ENCODE measurements around the gene MTERF1. TPM values are rescaled to one million over a fixed set of nuclear protein-coding genes. Genes with fewer than 3 reads are reported as not detected.
A peak's percentile ranks its signal among the peaks of the same experiment; 100 is the strongest.

The MTERF1 gene
- total and polyA plus RNA-seq, 9 of the 15 experiments (the other 6 are each of a cell fraction or from before 2014, with no cell fraction given): 15.7 to 49.2 (median 29.1) TPM

- H3K9me3 ChIP-seq (replicated peaks; ENCODE audit: control insufficient read depth, insufficient read depth, low read depth, low read length): no peaks in the 10 kb centered on the region
- no peak overlapping the region for H3K4me2 ChIP-seq (ENCODE audit: insufficient read depth, low read length)
- H3K9ac ChIP-seq (ENCODE audit: insufficient read depth in 1 of 2, low read depth in 2 of 2, low read length in 2 of 2): no peak overlapping the region
- FAIRE-seq (no peak), DNase-seq (ENCODE audit: extremely low read depth in 1 of 4, low spot score in 3 of 4) (no peak), ATAC-seq (no peak)
- H3K4me1 ChIP-seq (replicated peaks in 1 of 2; ENCODE audit: control insufficient read depth in 2 of 2, insufficient read depth in 2 of 2, low read length in 2 of 2): no peaks in the 10 kb centered on the region
- H2AFZ ChIP-seq (ENCODE audit: low read depth, low read length): no peak overlapping the region
- H3K27me3 ChIP-seq (ENCODE audit: control insufficient read depth in 2 of 2, insufficient read depth in 2 of 2, low read length in 2 of 2): no peaks in the 10 kb centered on the region
- no peak overlapping the region for H3K4me3 ChIP-seq
- TF ChIP-seq ESRRB (CRISPR knock-in tag; IDR thresholded peaks at IDR 0.05; ENCODE audit: borderline replicate concordance) (no peak), CEBPB (tag; IDR thresholded peaks at IDR 0.05) (peak; percentile 65), CEBPG (CRISPR knock-in tag; IDR thresholded peaks at IDR 0.05) (no peak), CEBPG (tag; conservative IDR thresholded peaks at IDR 0.05 in 1 of 2, IDR thresholded peaks at IDR 0.05 in 1 of 2) (peak; percentile 30 to 69; a peak in 2 of 4 replicates), ATF3 (IDR thresholded peaks at IDR 0.05) (peak; percentile 57), ATF3 (CRISPR knock-in tag; conservative IDR thresholded peaks at IDR 0.05) (no peak)
- BruUV-seq (replicated peaks): no TSS peak
- intact Hi-C loops (cut with micrococcal nuclease): no loop called here
- no peaks in the 10 kb centered on the region for H4K20me1 ChIP-seq (replicated peaks; ENCODE audit: control insufficient read depth, insufficient read depth, low read length)
- POLR2A ChIA-PET: interaction anchor here (0.7 to 1.5 kb wide), 2 partner anchors 9 to 10 kb away, joined by 3 read pairs; partner anchors contain the start of gene MTERF1
- in situ Hi-C loops (cut with MboI): loop anchor here (10.0 kb wide), 1 partner anchor 573 kb away; the partner anchor contains the start of gene GATAD1
- peaks cover 27% of the 10 kb centered on the region; the same call in 2 of the 3 replicates for H3K36me3 ChIP-seq (ENCODE audit: control insufficient read depth, insufficient read depth, low read length)
- H3K27ac ChIP-seq (ENCODE audit: extremely low read depth, low read depth, low read length): no peak overlapping the region
- CTCF ChIA-PET (ENCODE audit: low intra/inter-chr PET ratio): no interaction called here
- H3K9me1 ChIP-seq (ENCODE audit: control insufficient read depth, insufficient read depth, low read length): no peaks in the 10 kb centered on the region
- no peaks in the 10 kb centered on the region for H3K79me2 ChIP-seq (ENCODE audit: control insufficient read depth, insufficient read depth, low read length)
Measured at GRCh38 chr7:91872069-91872468, 8.4 kb downstream of the MTERF1 start.

All from K562 (cell line).